Measurements from ENCODE around the gene CLTA. TPM values are rescaled to one million over a fixed set of nuclear protein-coding genes. Genes with fewer than 3 reads are reported as not detected.

CLTA gene
- polyA plus RNA-seq, 1 donor (not counting 4 experiments of a cell fraction or from before 2014, with no cell fraction given), result 325 TPM

DNA sequence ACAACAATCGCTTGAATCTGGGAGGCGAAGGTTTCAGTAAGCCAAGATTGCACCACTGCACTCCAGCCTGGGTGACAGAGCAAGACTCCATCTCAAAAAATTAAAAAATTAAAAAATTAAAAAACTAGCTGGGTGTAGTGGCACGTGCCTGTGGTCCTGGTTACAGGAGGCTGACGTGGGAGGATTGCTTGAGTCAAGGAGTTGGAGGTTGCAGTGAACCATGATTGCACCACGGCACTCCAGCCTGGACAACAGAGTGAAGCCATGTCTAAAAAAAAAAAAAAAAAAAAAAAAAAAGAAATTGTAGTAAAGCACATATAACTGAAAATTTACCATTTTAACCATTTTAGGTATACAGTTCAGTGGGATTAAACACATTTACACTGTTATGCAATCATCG lies 34.6 kb upstream of the CLTA start:
- no peak overlapping the region for H2AFZ ChIP-seq (ENCODE audit: control insufficient read depth, low read length)
- H3K9me3 ChIP-seq (ENCODE audit: control insufficient read depth, low read depth, low read length), result no peaks in the 10 kb centered on the region
- TF ChIP-seq, protein P1, sequence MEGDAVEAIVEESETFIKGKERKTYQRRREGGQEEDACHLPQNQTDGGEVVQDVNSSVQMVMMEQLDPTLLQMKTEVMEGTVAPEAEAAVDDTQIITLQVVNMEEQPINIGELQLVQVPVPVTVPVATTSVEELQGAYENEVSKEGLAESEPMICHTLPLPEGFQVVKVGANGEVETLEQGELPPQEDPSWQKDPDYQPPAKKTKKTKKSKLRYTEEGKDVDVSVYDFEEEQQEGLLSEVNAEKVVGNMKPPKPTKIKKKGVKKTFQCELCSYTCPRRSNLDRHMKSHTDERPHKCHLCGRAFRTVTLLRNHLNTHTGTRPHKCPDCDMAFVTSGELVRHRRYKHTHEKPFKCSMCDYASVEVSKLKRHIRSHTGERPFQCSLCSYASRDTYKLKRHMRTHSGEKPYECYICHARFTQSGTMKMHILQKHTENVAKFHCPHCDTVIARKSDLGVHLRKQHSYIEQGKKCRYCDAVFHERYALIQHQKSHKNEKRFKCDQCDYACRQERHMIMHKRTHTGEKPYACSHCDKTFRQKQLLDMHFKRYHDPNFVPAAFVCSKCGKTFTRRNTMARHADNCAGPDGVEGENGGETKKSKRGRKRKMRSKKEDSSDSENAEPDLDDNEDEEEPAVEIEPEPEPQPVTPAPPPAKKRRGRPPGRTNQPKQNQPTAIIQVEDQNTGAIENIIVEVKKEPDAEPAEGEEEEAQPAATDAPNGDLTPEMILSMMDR (optimal IDR thresholded peaks at IDR 0.05 in 1 of 3, IDR thresholded peaks at IDR 0.05 in 1 of 3, conservative IDR thresholded peaks at IDR 0.05 in 1 of 3; ENCODE audit: extremely low read depth in 1 of 3, insufficient read depth in 2 of 3, low read length in 3 of 3), result no peak
- TF ChIP-seq EZH2 (IDR thresholded peaks at IDR 0.05; ENCODE audit: low read length), result no peak
- no peak overlapping the region for H3K4me3 ChIP-seq (ENCODE audit: control insufficient read depth in 2 of 3, extremely low read depth in 1 of 3, insufficient read depth in 2 of 3, low read depth in 1 of 3, low read length in 3 of 3)
- H3K79me2 ChIP-seq (ENCODE audit: control insufficient read depth, insufficient read depth, low read length), result no peaks in the 10 kb centered on the region
- no peak overlapping the region for H3K4me2 ChIP-seq (ENCODE audit: control insufficient read depth, extremely low read depth, insufficient read depth, low read depth, low read length)
- no peaks in the 10 kb centered on the region for H4K20me1 ChIP-seq (ENCODE audit: control insufficient read depth, extremely low read depth, insufficient read depth, low read length)
- H3K36me3 ChIP-seq (ENCODE audit: control insufficient read depth in 2 of 2, extremely low read depth in 1 of 2, insufficient read depth in 2 of 2, low read length in 2 of 2), result no peaks in the 10 kb centered on the region
- DNase-seq (ENCODE audit: low read depth, low spot score), result no peak
- no peak overlapping the region for H3K9ac ChIP-seq (ENCODE audit: control insufficient read depth, extremely low read depth, insufficient read depth, low read length)
- dilution Hi-C loops (cut with MboI; ENCODE audit: extremely low pct_ligation_motif_present, low sequenced_read_pairs), result no loop called here
- H3K27me3 ChIP-seq (ENCODE audit: control insufficient read depth, extremely low read depth, insufficient read depth, low read length), result no peaks in the 10 kb centered on the region
- no peak overlapping the region for H3K27ac ChIP-seq (ENCODE audit: control insufficient read depth, insufficient read depth, low read length)
- peaks cover 4% of the 10 kb centered on the region for H3K4me1 ChIP-seq (ENCODE audit: control insufficient read depth, extremely low read depth, insufficient read depth, low read length)
- H3K9me1 ChIP-seq (ENCODE audit: control insufficient read depth, extremely low read depth, insufficient read depth, low read length), result no peaks in the 10 kb centered on the region
- FAIRE-seq, result no peak

DNA sequence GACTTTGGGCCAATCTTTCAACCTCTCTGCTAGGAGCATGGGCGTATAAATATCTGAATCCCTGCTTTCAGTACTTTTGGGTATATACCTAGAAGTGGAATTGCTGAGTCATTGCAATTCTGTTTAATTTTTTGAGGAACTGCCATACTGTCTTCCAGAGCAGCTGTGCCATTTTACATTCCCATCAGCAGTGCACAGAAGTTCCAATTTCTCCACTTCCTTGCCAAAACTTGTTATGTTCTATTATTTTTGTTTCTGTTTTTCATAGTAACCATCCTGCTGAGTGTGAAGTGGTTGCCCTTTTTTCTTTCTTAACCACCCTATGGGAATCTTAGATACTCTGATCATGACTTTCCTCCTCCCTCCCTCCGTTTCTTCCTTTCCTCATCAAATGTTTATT lies 32.6 kb upstream of the CLTA start:
- H3K79me2 ChIP-seq (ENCODE audit: control insufficient read depth, insufficient read depth, low read length), result no peaks in the 10 kb centered on the region
- H3K27me3 ChIP-seq (ENCODE audit: control insufficient read depth, extremely low read depth, insufficient read depth, low read length), result no peaks in the 10 kb centered on the region
- no peaks in the 10 kb centered on the region for H3K9me1 ChIP-seq (ENCODE audit: control insufficient read depth, extremely low read depth, insufficient read depth, low read length)
- H3K9me3 ChIP-seq (ENCODE audit: control insufficient read depth, low read depth, low read length), result no peaks in the 10 kb centered on the region
- DNase-seq (ENCODE audit: low read depth, low spot score) (no peak), FAIRE-seq (no peak)
- H3K9ac ChIP-seq (ENCODE audit: control insufficient read depth, extremely low read depth, insufficient read depth, low read length), result no peak overlapping the region
- H3K4me2 ChIP-seq (ENCODE audit: control insufficient read depth, extremely low read depth, insufficient read depth, low read depth, low read length), result no peak overlapping the region
- no peak overlapping the region for H2AFZ ChIP-seq (ENCODE audit: control insufficient read depth, low read length)
- dilution Hi-C loops (cut with MboI; ENCODE audit: extremely low pct_ligation_motif_present, low sequenced_read_pairs), result no loop called here
- H3K4me3 ChIP-seq (ENCODE audit: control insufficient read depth in 2 of 3, extremely low read depth in 1 of 3, insufficient read depth in 2 of 3, low read depth in 1 of 3, low read length in 3 of 3), result no peak overlapping the region
- H3K27ac ChIP-seq (ENCODE audit: control insufficient read depth, insufficient read depth, low read length), result no peak overlapping the region
- H3K4me1 ChIP-seq (ENCODE audit: control insufficient read depth, extremely low read depth, insufficient read depth, low read length), result no peaks in the 10 kb centered on the region
- H4K20me1 ChIP-seq (ENCODE audit: control insufficient read depth, extremely low read depth, insufficient read depth, low read length), result no peaks in the 10 kb centered on the region
- no peak for TF ChIP-seq EZH2 (IDR thresholded peaks at IDR 0.05; ENCODE audit: low read length)
- TF ChIP-seq, protein P1 (optimal IDR thresholded peaks at IDR 0.05 in 1 of 3, IDR thresholded peaks at IDR 0.05 in 1 of 3, conservative IDR thresholded peaks at IDR 0.05 in 1 of 3; ENCODE audit: extremely low read depth in 1 of 3, insufficient read depth in 2 of 3, low read length in 3 of 3), result no peak
- no peaks in the 10 kb centered on the region for H3K36me3 ChIP-seq (ENCODE audit: control insufficient read depth in 2 of 2, extremely low read depth in 1 of 2, insufficient read depth in 2 of 2, low read length in 2 of 2)
